ENCODE results near the gene COA8.
A peak's percentile ranks its signal among the peaks of the same experiment; 100 is the strongest.

The COA8 gene

GRCh38 chr14:103584326-103584915, 21.7 kb downstream of the COA8 start:
- WGBS: 95% methylated on average over 11 of the region's 11 CpGs
- H3K4me1 ChIP-seq (ENCODE audit: control insufficient read depth, insufficient read depth, low read depth, low read length): no peaks in the 10 kb centered on the region
- H3K27me3 ChIP-seq (ENCODE audit: control insufficient read depth in 1 of 2, insufficient read depth in 1 of 2, low read length in 2 of 2): no peaks in the 10 kb centered on the region
- H3K14ac ChIP-seq (ENCODE audit: low read length in 2 of 2): no peak overlapping the region
- no peak overlapping the region for H3K4me2 ChIP-seq (ENCODE audit: low read length, poor library complexity, severe bottlenecking)
- H2BK5ac ChIP-seq (ENCODE audit: low read depth, low read length, poor library complexity, severe bottlenecking): no peak overlapping the region
- H3K36me3 ChIP-seq (ENCODE audit: control insufficient read depth in 1 of 2, insufficient read depth in 2 of 2, low read depth in 1 of 2, low read length in 2 of 2): peaks cover 33 to 38% of the 10 kb centered on the region in 2 experiments
- H4K91ac ChIP-seq (ENCODE audit: low read length): no peak overlapping the region
- H2BK12ac ChIP-seq (ENCODE audit: low read length in 2 of 2): no peak overlapping the region
- no peaks in the 10 kb centered on the region for H3K9me3 ChIP-seq (ENCODE audit: control insufficient read depth, low read length)
- H2AK5ac ChIP-seq (ENCODE audit: low read length, severe bottlenecking): no peak overlapping the region
- H2AFZ ChIP-seq (ENCODE audit: low read depth, low read length): no peak overlapping the region
- no peak overlapping the region for H2BK15ac ChIP-seq (ENCODE audit: low read depth, poor library complexity, severe bottlenecking)
- no peak overlapping the region for H2BK120ac ChIP-seq (ENCODE audit: low read depth, low read length)
- no peak overlapping the region for H4K8ac ChIP-seq (ENCODE audit: low read length)
- no peak overlapping the region for H3K18ac ChIP-seq (ENCODE audit: low read depth in 1 of 2, low read length in 2 of 2)
- H3K79me1 ChIP-seq (replicated peaks; ENCODE audit: low read length, poor library complexity, severe bottlenecking): peaks cover 30% of the 10 kb centered on the region
- no peak overlapping the region for H3K4ac ChIP-seq (ENCODE audit: low read depth in 1 of 2, low read length in 2 of 2)
- H3K23ac ChIP-seq (ENCODE audit: low read length in 2 of 2): no peak overlapping the region
- DNase-seq: no peak
- H3K4me3 ChIP-seq (ENCODE audit: insufficient read depth in 1 of 2, low read depth in 1 of 2, low read length in 2 of 2): no peak overlapping the region
- no peak overlapping the region for H3K27ac ChIP-seq (ENCODE audit: low read length, poor library complexity, severe bottlenecking)
- H3K9ac ChIP-seq (ENCODE audit: low read length): no peak overlapping the region

DNA sequence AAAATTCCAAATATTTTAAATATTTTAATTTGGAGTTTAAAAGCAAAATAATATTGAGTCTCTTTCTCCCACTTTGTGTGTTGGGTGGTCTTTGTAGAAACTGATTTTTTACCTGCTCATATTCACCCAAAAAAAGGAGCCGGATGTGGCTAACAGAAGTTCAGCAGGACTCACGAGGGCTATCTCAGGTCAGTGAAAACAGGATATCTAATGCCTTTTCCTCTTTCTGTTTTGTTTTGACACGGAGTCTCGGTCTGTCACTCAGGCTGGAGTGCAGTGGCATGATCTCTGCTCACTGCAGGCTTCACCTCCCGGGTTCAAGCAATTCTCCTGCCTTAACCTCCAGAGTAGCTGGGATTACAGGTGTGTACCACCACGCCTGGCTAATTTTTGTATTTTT, 30.8 kb downstream of the COA8 start:
- no peak overlapping the region for H3K4me2 ChIP-seq (ENCODE audit: low read length, poor library complexity, severe bottlenecking)
- no peak overlapping the region for H4K91ac ChIP-seq (ENCODE audit: low read length)
- no peak overlapping the region for H3K4me3 ChIP-seq (ENCODE audit: insufficient read depth in 1 of 2, low read depth in 1 of 2, low read length in 2 of 2)
- WGBS: 96% methylated on average over 6 of the region's 6 CpGs
- H3K4me1 ChIP-seq (ENCODE audit: control insufficient read depth, insufficient read depth, low read depth, low read length): peaks cover 32% of the 10 kb centered on the region
- no peak overlapping the region for H3K23ac ChIP-seq (ENCODE audit: low read length in 2 of 2)
- no peak for DNase-seq
- H2BK12ac ChIP-seq (ENCODE audit: low read length in 2 of 2): no peak overlapping the region
- no peak overlapping the region for H3K18ac ChIP-seq (ENCODE audit: low read depth in 1 of 2, low read length in 2 of 2)
- no peak overlapping the region for H3K4ac ChIP-seq (ENCODE audit: low read depth in 1 of 2, low read length in 2 of 2)
- no peak overlapping the region for H2AFZ ChIP-seq (ENCODE audit: low read depth, low read length)
- H3K79me1 ChIP-seq (replicated peaks; ENCODE audit: low read length, poor library complexity, severe bottlenecking): peaks cover 21% of the 10 kb centered on the region
- H3K36me3 ChIP-seq (ENCODE audit: control insufficient read depth in 1 of 2, insufficient read depth in 2 of 2, low read depth in 1 of 2, low read length in 2 of 2): peaks cover 18 to 23% of the 10 kb centered on the region in 2 experiments
- no peak overlapping the region for H2BK15ac ChIP-seq (ENCODE audit: low read depth, poor library complexity, severe bottlenecking)
- H3K9ac ChIP-seq (ENCODE audit: low read length): no peak overlapping the region
- H2AK5ac ChIP-seq (ENCODE audit: low read length, severe bottlenecking): no peak overlapping the region
- H2BK5ac ChIP-seq (ENCODE audit: low read depth, low read length, poor library complexity, severe bottlenecking): no peak overlapping the region
- H3K9me3 ChIP-seq (ENCODE audit: control insufficient read depth, low read length): no peaks in the 10 kb centered on the region
- no peak overlapping the region for H2BK120ac ChIP-seq (ENCODE audit: low read depth, low read length)
- H3K27me3 ChIP-seq (ENCODE audit: control insufficient read depth in 1 of 2, insufficient read depth in 1 of 2, low read length in 2 of 2): no peaks in the 10 kb centered on the region
- H3K27ac ChIP-seq (ENCODE audit: low read length, poor library complexity, severe bottlenecking): peak overlapping the region; percentile 45
- H4K8ac ChIP-seq (ENCODE audit: low read length): no peak overlapping the region
- H3K14ac ChIP-seq (ENCODE audit: low read length in 2 of 2): no peak overlapping the region

DNA sequence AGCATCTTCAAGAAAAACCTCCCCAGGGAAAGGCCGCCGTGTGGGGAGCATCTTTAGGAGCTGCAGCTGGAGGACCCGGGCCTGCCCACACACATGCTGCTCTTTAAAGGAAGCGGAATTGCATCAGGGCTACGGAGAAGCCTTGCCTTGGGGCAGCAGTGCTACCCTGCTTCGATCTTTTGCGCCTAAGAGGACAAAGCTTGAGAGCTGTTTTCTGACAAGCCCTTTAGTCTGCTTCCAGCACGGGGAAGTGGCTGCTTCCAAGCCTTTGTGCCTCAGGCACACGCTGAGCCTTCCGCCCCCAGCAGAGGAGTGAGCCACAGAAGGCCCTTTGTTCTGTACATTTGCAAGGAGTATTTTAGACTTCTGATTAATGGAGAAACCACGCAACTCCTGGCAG, 31.5 kb downstream of the COA8 start:
- whole genome bisulfite sequencing: 81% methylated on average over 10 of the region's 11 CpGs
- no peak overlapping the region for H3K4ac ChIP-seq (ENCODE audit: low read depth in 1 of 2, low read length in 2 of 2)
- H4K91ac ChIP-seq (ENCODE audit: low read length): no peak overlapping the region

DNA sequence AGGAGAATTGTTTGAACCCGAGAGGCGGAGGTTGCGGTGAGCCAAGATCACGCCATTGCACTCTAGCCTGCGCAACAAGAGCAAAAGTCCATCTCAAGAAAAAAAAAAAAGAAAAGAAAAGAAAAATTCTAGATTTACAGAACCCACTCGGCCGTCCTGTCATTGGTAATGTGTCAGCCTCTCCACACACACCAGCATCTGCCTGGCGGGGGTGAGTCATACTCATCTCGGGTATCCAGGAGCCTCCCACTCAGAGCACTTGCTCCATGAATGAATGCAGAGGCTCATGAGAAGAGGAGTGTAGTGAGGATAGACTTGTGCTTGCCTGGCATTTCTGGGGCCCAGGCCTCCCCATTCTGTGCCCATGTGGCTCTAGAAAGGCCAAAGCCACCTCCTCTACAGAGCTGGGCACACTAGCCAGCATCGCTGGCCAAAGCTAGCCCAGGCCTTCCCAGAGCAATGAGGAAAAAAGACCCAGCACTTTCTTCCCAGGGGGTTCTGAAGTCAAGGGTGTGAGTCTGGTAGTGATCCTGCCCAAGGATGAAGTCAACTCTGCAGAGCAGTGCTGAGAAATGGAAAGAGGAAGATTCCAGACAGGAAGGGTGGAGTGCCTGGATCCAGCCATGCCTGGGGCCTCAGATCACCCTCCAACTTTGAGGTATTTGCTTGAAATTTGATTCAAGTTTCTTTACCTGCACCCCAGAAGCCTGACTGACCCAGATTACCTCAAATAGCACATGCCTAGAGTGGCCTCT, 35.0 kb downstream of the COA8 start:
- Histone ChIP-seq H3K14ac (ENCODE audit: low read length in 2 of 2) (peak overlapping the region in 1 of 2 experiments; percentile 18), H2BK15ac (ENCODE audit: low read depth, poor library complexity, severe bottlenecking) (no peak overlapping the region), H4K8ac (ENCODE audit: low read length) (no peak overlapping the region), H3K9me3 (ENCODE audit: control insufficient read depth, low read length) (no peaks in the 10 kb centered on the region), H2AK5ac (ENCODE audit: low read length, severe bottlenecking) (peak overlapping the region; percentile 35), H2BK12ac (ENCODE audit: low read length in 2 of 2) (no peak overlapping the region), H3K36me3 (ENCODE audit: control insufficient read depth in 1 of 2, insufficient read depth in 2 of 2, low read depth in 1 of 2, low read length in 2 of 2) (peaks cover 0 to 5% of the 10 kb centered on the region in 2 experiments), H3K9ac (ENCODE audit: low read length) (peak overlapping the region; percentile 32), H3K27me3 (ENCODE audit: control insufficient read depth in 1 of 2, insufficient read depth in 1 of 2, low read length in 2 of 2) (no peaks in the 10 kb centered on the region), H3K4me2 (ENCODE audit: low read length, poor library complexity, severe bottlenecking) (no peak overlapping the region), H3K79me1 (replicated peaks; ENCODE audit: low read length, poor library complexity, severe bottlenecking) (peaks cover 9% of the 10 kb centered on the region), H3K4me1 (ENCODE audit: control insufficient read depth, insufficient read depth, low read depth, low read length) (peaks cover 29% of the 10 kb centered on the region), H2BK5ac (ENCODE audit: low read depth, low read length, poor library complexity, severe bottlenecking) (no peak overlapping the region), H2BK120ac (ENCODE audit: low read depth, low read length) (no peak overlapping the region), H3K4me3 (ENCODE audit: insufficient read depth in 1 of 2, low read depth in 1 of 2, low read length in 2 of 2) (peak overlapping the region in 1 of 2 experiments; percentile 2), H3K27ac (ENCODE audit: low read length, poor library complexity, severe bottlenecking) (peak overlapping the region; percentile 14), H2AFZ (ENCODE audit: low read depth, low read length) (no peak overlapping the region), H3K18ac (ENCODE audit: low read depth in 1 of 2, low read length in 2 of 2) (no peak overlapping the region), H3K4ac (ENCODE audit: low read depth in 1 of 2, low read length in 2 of 2) (no peak overlapping the region), H3K23ac (ENCODE audit: low read length in 2 of 2) (no peak overlapping the region), H4K91ac (ENCODE audit: low read length) (no peak overlapping the region)
- WGBS: 60% methylated on average over 10 of the region's 10 CpGs
- DNase-seq: peak; percentile 87

More for the DNA sequence above, 31.5 kb downstream of the COA8 start:
- Histone ChIP-seq H3K14ac (ENCODE audit: low read length in 2 of 2) (no peak overlapping the region), H2BK5ac (ENCODE audit: low read depth, low read length, poor library complexity, severe bottlenecking) (no peak overlapping the region), H3K4me2 (ENCODE audit: low read length, poor library complexity, severe bottlenecking) (peak overlapping the region; percentile 9), H4K8ac (ENCODE audit: low read length) (no peak overlapping the region), H2BK120ac (ENCODE audit: low read depth, low read length) (no peak overlapping the region), H2BK12ac (ENCODE audit: low read length in 2 of 2) (no peak overlapping the region), H3K9me3 (ENCODE audit: control insufficient read depth, low read length) (no peaks in the 10 kb centered on the region), H3K23ac (ENCODE audit: low read length in 2 of 2) (no peak overlapping the region), H3K27me3 (ENCODE audit: control insufficient read depth in 1 of 2, insufficient read depth in 1 of 2, low read length in 2 of 2) (no peaks in the 10 kb centered on the region), H2AK5ac (ENCODE audit: low read length, severe bottlenecking) (no peak overlapping the region), H3K36me3 (ENCODE audit: control insufficient read depth in 1 of 2, insufficient read depth in 2 of 2, low read depth in 1 of 2, low read length in 2 of 2) (peaks cover 11 to 19% of the 10 kb centered on the region in 2 experiments), H3K18ac (ENCODE audit: low read depth in 1 of 2, low read length in 2 of 2) (no peak overlapping the region), H2AFZ (ENCODE audit: low read depth, low read length) (no peak overlapping the region), H2BK15ac (ENCODE audit: low read depth, poor library complexity, severe bottlenecking) (no peak overlapping the region), H3K4me1 (ENCODE audit: control insufficient read depth, insufficient read depth, low read depth, low read length) (peaks cover 32% of the 10 kb centered on the region), H3K79me1 (replicated peaks; ENCODE audit: low read length, poor library complexity, severe bottlenecking) (peaks cover 18% of the 10 kb centered on the region), H3K27ac (ENCODE audit: low read length, poor library complexity, severe bottlenecking) (peak overlapping the region; percentile 57), H3K4me3 (ENCODE audit: insufficient read depth in 1 of 2, low read depth in 1 of 2, low read length in 2 of 2) (no peak overlapping the region), H3K9ac (ENCODE audit: low read length) (no peak overlapping the region)
- peak; percentile 8 for DNase-seq

All from mesenchymal stem cell (in vitro differentiated cells and primary cell).